Vagina (tissue), 2 donors: ENCODE measurements around the gene TBX18. TPM values are rescaled to one million over a fixed set of nuclear protein-coding genes. Genes with fewer than 3 reads are reported as not detected.

Experiments
- DNase-seq, 2 donors: peaks; one replicate each; pipeline ENCODE4 v3.0.0-alpha.2; 2017; ENCODE audit errors: extremely low spot score in 2 of 2
- H3K27ac ChIP-seq: fragments of 200-600 bp; sonication (generic); one replicate; pipeline ENCODE4 v1.5.1; 2019
- H3K27me3 ChIP-seq: fragments of 200-600 bp; sonication (generic); one replicate; pipeline ENCODE4 v1.5.1; 2019
- H3K36me3 ChIP-seq, 2 donors: fragments of 200-600 bp; sonication (generic); one replicate each; pipeline ENCODE4 v1.5.1; 2017 to 2019
- H3K4me1 ChIP-seq: fragments of 200-600 bp; sonication (generic); one replicate; pipeline ENCODE4 v1.5.1; 2019
- H3K4me3 ChIP-seq, 2 donors: fragments of 200-600 bp; sonication (generic); 1 replicate in 1 of 2; 2 replicates in 1 of 2; pipeline ENCODE4 v1.5.1; 2016 to 2019
- H3K9me3 ChIP-seq: fragments of 200-600 bp; sonication (generic); one replicate; pipeline ENCODE4 v1.5.1; 2019
- CTCF ChIP-seq, 3 experiments: fragments of 450-650 bp in 2 of 3; fragments of 200-600 bp in 1 of 3; sonication (generic) in 1 of 3; IDR thresholded peaks; one replicate each; pipeline ENCODE4 v1.5.1; 2017 to 2019; ENCODE audit warnings: antibody characterized with exemption in 3 of 3, mild to moderate bottlenecking in 2 of 3, moderate library complexity in 2 of 3
- POLR2A ChIP-seq, 2 donors: fragments of 450-650 bp; IDR thresholded peaks; one replicate each; pipeline ENCODE4 v1.6.1; 2017; ENCODE audit warnings: antibody characterized with exemption in 2 of 2, mild to moderate bottlenecking in 2 of 2, moderate library complexity in 2 of 2
- POLR2AphosphoS5 ChIP-seq, 2 donors: sonication (generic); formaldehyde crosslinking; IDR thresholded peaks; one replicate each; pipeline ENCODE4 v1.9.0; 2017; ENCODE audit warnings: antibody characterized with exemption in 2 of 2, mild to moderate bottlenecking in 2 of 2, low read depth in 1 of 2; ENCODE audit not compliant: insufficient read depth in 1 of 2
- intact Hi-C: fragments of 100-400 bp; cut with DNase I; formaldehyde crosslinking; loops from one replicate; pipeline ENCODE4 v1.15.1; 2023
- total RNA-seq: library from RNA; depleted of rRNA; stranded (reverse); fragments of >200 nt; gene quantifications from one replicate; pipeline ENCODE4 v1.2.3, GENCODE V29; 2016

Gene TBX18
- total RNA-seq, result 9.8 TPM

- TF ChIP-seq POLR2A (IDR thresholded peaks at IDR 0.05), result peak in 1 of 2 donors; percentile 34
- TF ChIP-seq CTCF (IDR thresholded peaks at IDR 0.05), result no peak
- TF ChIP-seq POLR2AphosphoS5 (IDR thresholded peaks at IDR 0.05; ENCODE audit: insufficient read depth in 1 of 2, low read depth in 1 of 2), result peak; percentile 33 to 82
- intact Hi-C loops, result loop anchor here (10.0 kb wide), 1 partner anchor 700 kb away; no protein-coding TSS in a partner anchor
- H3K9me3 ChIP-seq, result no peaks in the 10 kb centered on the region
- no peaks in the 10 kb centered on the region for H3K36me3 ChIP-seq
- H3K4me1 ChIP-seq, result peaks cover 9% of the 10 kb centered on the region
- H3K27me3 ChIP-seq, result peaks cover 19% of the 10 kb centered on the region
- peak within 1 kb of the TSS; percentile 47 to 55 for H3K4me3 ChIP-seq
- peak in 1 of 2 donors; percentile 96 for DNase-seq
- H3K27ac ChIP-seq, result peak within 1 kb of the TSS; percentile 78
Measured at GRCh38 chr6:84764332-84765049, at the start of gene TBX18. Gene TBX18, minus strand, starts transcription at chr6:84764598. Its CDS starts 417 bp downstream, at chr6:84764181.

GRCh38 chr6:84811351-84811750, 47.0 kb upstream of the TBX18 start:
- Histone ChIP-seq H3K27me3 (no peaks in the 10 kb centered on the region), H3K9me3 (no peaks in the 10 kb centered on the region), H3K4me3 (no peak overlapping the region), H3K36me3 (no peaks in the 10 kb centered on the region), H3K27ac (no peak overlapping the region), H3K4me1 (peaks cover 8% of the 10 kb centered on the region)
- DNase-seq, result no peak
- intact Hi-C loops, result no loop called here
- TF ChIP-seq CTCF (IDR thresholded peaks at IDR 0.05) (no peak), POLR2AphosphoS5 (IDR thresholded peaks at IDR 0.05; ENCODE audit: insufficient read depth in 1 of 2, low read depth in 1 of 2) (no peak), POLR2A (IDR thresholded peaks at IDR 0.05) (no peak)

GRCh38 chr6:84809455-84809854, 45.1 kb upstream of the TBX18 start:
- H3K4me3 ChIP-seq, result no peak overlapping the region

GRCh38 chr6:84808491-84809061, 44.2 kb upstream of the TBX18 start:
- TF ChIP-seq CTCF (IDR thresholded peaks at IDR 0.05), result no peak
- TF ChIP-seq POLR2AphosphoS5 (IDR thresholded peaks at IDR 0.05; ENCODE audit: insufficient read depth in 1 of 2, low read depth in 1 of 2), result no peak
- TF ChIP-seq POLR2A (IDR thresholded peaks at IDR 0.05), result no peak
- intact Hi-C loops, result no loop called here
- Histone ChIP-seq H3K4me1 (peaks cover 8% of the 10 kb centered on the region), H3K9me3 (no peaks in the 10 kb centered on the region), H3K4me3 (no peak overlapping the region), H3K36me3 (no peaks in the 10 kb centered on the region), H3K27me3 (no peaks in the 10 kb centered on the region), H3K27ac (no peak overlapping the region)
- no peak for DNase-seq

More at GRCh38 chr6:84809455-84809854, 45.1 kb upstream of the TBX18 start:
- Histone ChIP-seq H3K9me3 (no peaks in the 10 kb centered on the region), H3K36me3 (no peaks in the 10 kb centered on the region), H3K27me3 (no peaks in the 10 kb centered on the region), H3K4me1 (peaks cover 8% of the 10 kb centered on the region), H3K27ac (no peak overlapping the region)
- TF ChIP-seq POLR2AphosphoS5 (IDR thresholded peaks at IDR 0.05; ENCODE audit: insufficient read depth in 1 of 2, low read depth in 1 of 2), result no peak
- TF ChIP-seq POLR2A (IDR thresholded peaks at IDR 0.05), result no peak
- TF ChIP-seq CTCF (IDR thresholded peaks at IDR 0.05), result no peak
- no peak for DNase-seq
- intact Hi-C loops, result no loop called here

GRCh38 chr6:84805145-84805544, 40.7 kb upstream of the TBX18 start:
- Histone ChIP-seq H3K9me3 (no peaks in the 10 kb centered on the region), H3K27me3 (no peaks in the 10 kb centered on the region), H3K4me1 (peaks cover 8% of the 10 kb centered on the region), H3K27ac (no peak overlapping the region), H3K36me3 (no peaks in the 10 kb centered on the region), H3K4me3 (no peak overlapping the region)
- intact Hi-C loops, result no loop called here
- DNase-seq, result no peak
- TF ChIP-seq CTCF (IDR thresholded peaks at IDR 0.05) (no peak), POLR2A (IDR thresholded peaks at IDR 0.05) (no peak), POLR2AphosphoS5 (IDR thresholded peaks at IDR 0.05; ENCODE audit: insufficient read depth in 1 of 2, low read depth in 1 of 2) (no peak)
